Adrenal gland (tissue), 5 donors: ENCODE results near the gene SOX14.

Source experiments
- POLR2A ChIP-seq, 2 donors: fragments of 450-650 bp; IDR thresholded peaks; one replicate each; pipeline ENCODE4 v1.6.1; 2017; ENCODE audit warnings: antibody characterized with exemption in 2 of 2, mild to moderate bottlenecking in 2 of 2, moderate library complexity in 1 of 2
- TF ChIP-seq, protein P1 (sequence below), 6 experiments: fragments of 450-650 bp in 4 of 6; fragments of 200-600 bp in 2 of 6; sonication (generic) in 1 of 6; IDR thresholded peaks; 1 replicate in 5 of 6; 2 replicates in 1 of 6; pipeline versions ENCODE4 v1.5.1 to v1.8.0; 2016 to 2021; ENCODE audit warnings: antibody characterized with exemption in 6 of 6, mild to moderate bottlenecking in 2 of 6, moderate library complexity in 1 of 6
- donor health status: DM: no; HTN: no; CAD: no.

DNA sequence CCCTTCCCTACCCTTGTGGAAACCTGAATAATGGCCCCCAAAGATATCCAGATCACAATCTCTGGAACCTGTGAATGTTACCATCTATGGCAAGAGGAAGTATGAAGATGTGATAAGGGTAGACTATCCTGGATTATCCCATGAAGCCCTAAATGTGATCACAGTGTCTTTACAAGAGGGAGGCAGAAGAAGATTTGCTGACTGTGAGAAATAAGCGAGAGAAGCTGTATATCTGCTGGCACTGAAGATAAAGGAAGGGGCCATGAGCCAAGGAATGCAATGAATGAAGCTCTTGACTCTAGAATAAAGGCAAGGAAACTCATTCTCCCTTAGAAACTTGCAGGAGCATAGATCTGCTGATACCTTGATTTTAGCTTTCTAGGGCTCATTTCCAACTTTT is 39.1 kb downstream of the SOX14 start:
- TF ChIP-seq POLR2A (IDR thresholded peaks at IDR 0.05), result no peak
- TF ChIP-seq, protein P1, sequence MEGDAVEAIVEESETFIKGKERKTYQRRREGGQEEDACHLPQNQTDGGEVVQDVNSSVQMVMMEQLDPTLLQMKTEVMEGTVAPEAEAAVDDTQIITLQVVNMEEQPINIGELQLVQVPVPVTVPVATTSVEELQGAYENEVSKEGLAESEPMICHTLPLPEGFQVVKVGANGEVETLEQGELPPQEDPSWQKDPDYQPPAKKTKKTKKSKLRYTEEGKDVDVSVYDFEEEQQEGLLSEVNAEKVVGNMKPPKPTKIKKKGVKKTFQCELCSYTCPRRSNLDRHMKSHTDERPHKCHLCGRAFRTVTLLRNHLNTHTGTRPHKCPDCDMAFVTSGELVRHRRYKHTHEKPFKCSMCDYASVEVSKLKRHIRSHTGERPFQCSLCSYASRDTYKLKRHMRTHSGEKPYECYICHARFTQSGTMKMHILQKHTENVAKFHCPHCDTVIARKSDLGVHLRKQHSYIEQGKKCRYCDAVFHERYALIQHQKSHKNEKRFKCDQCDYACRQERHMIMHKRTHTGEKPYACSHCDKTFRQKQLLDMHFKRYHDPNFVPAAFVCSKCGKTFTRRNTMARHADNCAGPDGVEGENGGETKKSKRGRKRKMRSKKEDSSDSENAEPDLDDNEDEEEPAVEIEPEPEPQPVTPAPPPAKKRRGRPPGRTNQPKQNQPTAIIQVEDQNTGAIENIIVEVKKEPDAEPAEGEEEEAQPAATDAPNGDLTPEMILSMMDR (IDR thresholded peaks at IDR 0.05), result no peak
